WERI-Rb-1 (cell line): Measurements from ENCODE around the gene SEZ6.

Source experiments
- DNase-seq: peaks from one replicate; pipeline ENCODE4 v3.0.0-alpha.2; 2020
- H3K27ac ChIP-seq: fragments of 250-450 bp; sonication (Bioruptor Pico); 2 replicates; pipeline ENCODE4 v1.5.1; 2020; ENCODE audit warnings: mild to moderate bottlenecking, moderate library complexity
- H3K27me3 ChIP-seq: fragments of 250-450 bp; sonication (Bioruptor Pico); 2 replicates; pipeline ENCODE4 v1.5.1; 2021; ENCODE audit warnings: mild to moderate bottlenecking, low read depth, moderate library complexity; ENCODE audit not compliant: insufficient read depth, severe bottlenecking
- H3K36me3 ChIP-seq: fragments of 250-450 bp; sonication (Bioruptor Pico); 2 replicates; pipeline ENCODE4 v1.5.1; 2020; ENCODE audit warnings: mild to moderate bottlenecking, moderate library complexity
- H3K4me3 ChIP-seq: 2 replicates; pipeline ENCODE4 v1.5.1; 2011; ENCODE audit warnings: low read depth, mild to moderate bottlenecking, control low read depth, low read length
- H3K9me3 ChIP-seq: fragments of 250-450 bp; sonication (Bioruptor Pico); 2 replicates; pipeline ENCODE4 v1.5.1; 2021; ENCODE audit warnings: mild to moderate bottlenecking, moderate library complexity; ENCODE audit not compliant: severe bottlenecking
- TF ChIP-seq, protein P1 (sequence below): IDR thresholded peaks from 2 replicates; pipeline ENCODE4 v1.5.1; 2011; ENCODE audit warnings: low read depth, mild to moderate bottlenecking, control low read depth, inconsistent platforms, low read length

The SEZ6 gene

DNA sequence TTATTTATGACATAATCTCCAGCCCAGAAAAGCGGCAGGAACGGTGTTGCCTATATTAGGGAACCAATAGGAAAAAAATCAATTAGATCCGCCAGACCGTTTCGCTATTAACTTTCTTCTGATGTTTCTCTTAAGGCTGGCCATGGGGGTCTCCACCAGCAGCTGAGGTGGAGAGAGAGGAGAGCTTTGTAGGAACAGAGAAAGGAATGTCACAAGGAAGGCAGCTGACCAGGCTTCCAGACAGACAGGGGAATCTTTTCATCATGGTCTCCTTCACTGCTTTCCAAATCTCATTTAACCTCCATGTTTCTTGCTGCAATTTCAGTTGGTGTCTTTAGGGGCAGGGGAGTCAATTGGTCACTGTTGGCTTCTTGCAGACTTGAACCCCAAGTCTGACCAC lies 8.9 kb upstream of the SEZ6 start:
- no peak for DNase-seq
- no peaks in the 10 kb centered on the region for H3K36me3 ChIP-seq
- no peak overlapping the region for H3K4me3 ChIP-seq
- no peaks in the 10 kb centered on the region for H3K27me3 ChIP-seq
- TF ChIP-seq, protein P1, sequence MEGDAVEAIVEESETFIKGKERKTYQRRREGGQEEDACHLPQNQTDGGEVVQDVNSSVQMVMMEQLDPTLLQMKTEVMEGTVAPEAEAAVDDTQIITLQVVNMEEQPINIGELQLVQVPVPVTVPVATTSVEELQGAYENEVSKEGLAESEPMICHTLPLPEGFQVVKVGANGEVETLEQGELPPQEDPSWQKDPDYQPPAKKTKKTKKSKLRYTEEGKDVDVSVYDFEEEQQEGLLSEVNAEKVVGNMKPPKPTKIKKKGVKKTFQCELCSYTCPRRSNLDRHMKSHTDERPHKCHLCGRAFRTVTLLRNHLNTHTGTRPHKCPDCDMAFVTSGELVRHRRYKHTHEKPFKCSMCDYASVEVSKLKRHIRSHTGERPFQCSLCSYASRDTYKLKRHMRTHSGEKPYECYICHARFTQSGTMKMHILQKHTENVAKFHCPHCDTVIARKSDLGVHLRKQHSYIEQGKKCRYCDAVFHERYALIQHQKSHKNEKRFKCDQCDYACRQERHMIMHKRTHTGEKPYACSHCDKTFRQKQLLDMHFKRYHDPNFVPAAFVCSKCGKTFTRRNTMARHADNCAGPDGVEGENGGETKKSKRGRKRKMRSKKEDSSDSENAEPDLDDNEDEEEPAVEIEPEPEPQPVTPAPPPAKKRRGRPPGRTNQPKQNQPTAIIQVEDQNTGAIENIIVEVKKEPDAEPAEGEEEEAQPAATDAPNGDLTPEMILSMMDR: no peak
- no peaks in the 10 kb centered on the region for H3K9me3 ChIP-seq
- peak overlapping the region; percentile 27 for H3K27ac ChIP-seq

- H3K9me3 ChIP-seq: no peaks in the 10 kb centered on the region
- no peak overlapping the region for H3K4me3 ChIP-seq
- no peaks in the 10 kb centered on the region for H3K36me3 ChIP-seq
- no peaks in the 10 kb centered on the region for H3K27me3 ChIP-seq
- H3K27ac ChIP-seq: no peak overlapping the region
- DNase-seq: no peak
- TF ChIP-seq, protein P1: no peak
Measured at GRCh38 chr17:29012535-29012934, 6.7 kb upstream of the SEZ6 start.

DNA sequence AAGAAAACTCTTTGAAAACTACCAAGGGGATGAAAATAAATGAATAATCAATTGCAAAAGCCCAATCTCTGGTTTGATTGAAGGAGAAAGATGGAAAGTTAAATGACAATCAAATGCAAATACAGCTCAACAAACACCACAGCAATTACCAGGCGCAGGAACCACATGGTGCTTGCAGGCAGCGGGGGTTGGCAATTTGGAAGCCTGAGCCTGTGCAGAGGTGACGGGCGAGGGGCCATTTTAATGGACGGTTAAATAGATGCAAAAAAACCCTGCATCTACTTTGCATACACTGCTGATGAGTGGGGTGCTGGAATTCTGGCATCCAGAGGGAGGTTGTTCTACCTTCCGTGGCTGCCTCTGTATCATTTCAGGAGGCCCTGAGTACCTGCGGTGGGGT lies 4.8 kb upstream of the SEZ6 start:
- no peak for DNase-seq
- TF ChIP-seq, protein P1: no peak
- Histone ChIP-seq H3K4me3 (no peak overlapping the region), H3K9me3 (no peaks in the 10 kb centered on the region), H3K36me3 (no peaks in the 10 kb centered on the region), H3K27ac (no peak overlapping the region), H3K27me3 (no peaks in the 10 kb centered on the region)

GRCh38 chr17:29010129-29010528 lies 4.3 kb upstream of the SEZ6 start:
- Histone ChIP-seq H3K36me3 (no peaks in the 10 kb centered on the region; the same call in 1 of the 2 replicates), H3K27me3 (no peaks in the 10 kb centered on the region), H3K4me3 (no peak overlapping the region), H3K9me3 (no peaks in the 10 kb centered on the region), H3K27ac (no peak overlapping the region)
- DNase-seq: no peak
- TF ChIP-seq, protein P1: no peak

GRCh38 chr17:29008591-29008990 lies 2.8 kb upstream of the SEZ6 start:
- Histone ChIP-seq H3K9me3 (no peaks in the 10 kb centered on the region), H3K36me3 (peaks cover 9% of the 10 kb centered on the region), H3K4me3 (no peak overlapping the region), H3K27me3 (no peaks in the 10 kb centered on the region), H3K27ac (peak overlapping the region; percentile 51; the same call in 1 of the 2 replicates)
- TF ChIP-seq, protein P1: no peak
- no peak for DNase-seq

DNA sequence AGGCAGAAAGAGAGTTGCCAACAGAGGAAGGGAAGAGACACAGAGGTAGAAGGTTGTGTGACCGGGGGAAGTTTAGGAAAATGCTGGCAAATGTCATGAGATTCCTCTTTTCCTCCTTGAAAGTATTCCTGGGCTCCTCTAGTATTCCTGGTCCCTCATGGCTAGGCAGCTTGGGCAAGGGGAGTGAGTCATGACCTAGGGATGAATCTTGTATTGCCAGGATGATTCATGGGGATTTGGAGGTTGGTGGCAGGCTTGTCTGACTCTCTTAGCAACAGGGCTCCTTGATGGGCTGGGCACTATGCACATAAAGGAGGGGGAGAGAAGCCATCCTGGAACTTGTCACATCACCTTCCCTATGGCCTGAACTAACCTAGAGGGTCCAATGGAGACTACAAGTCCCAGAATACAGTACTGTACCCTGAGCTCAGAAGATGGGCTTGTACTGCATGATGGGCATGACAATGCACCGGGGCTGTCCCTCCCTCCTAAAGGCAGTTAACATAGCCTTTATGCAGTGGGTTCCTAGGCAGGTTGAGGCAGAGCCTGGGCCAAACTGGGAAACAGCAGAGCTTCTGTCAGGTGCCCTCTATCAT lies 2.1 kb upstream of the SEZ6 start:
- TF ChIP-seq, protein P1: no peak
- H3K27ac ChIP-seq: peak overlapping the region; percentile 51
- H3K27me3 ChIP-seq: no peaks in the 10 kb centered on the region
- no peak overlapping the region for H3K4me3 ChIP-seq
- no peak for DNase-seq
- H3K36me3 ChIP-seq: peaks cover 9% of the 10 kb centered on the region
- no peaks in the 10 kb centered on the region for H3K9me3 ChIP-seq
